ENCODE measurements around the gene EED. TPM values are rescaled to one million over a fixed set of nuclear protein-coding genes. Genes with fewer than 3 reads are reported as not detected.

The EED gene
- total RNA-seq, 1 experiment from 2014 or later, result 27.3 TPM

DNA sequence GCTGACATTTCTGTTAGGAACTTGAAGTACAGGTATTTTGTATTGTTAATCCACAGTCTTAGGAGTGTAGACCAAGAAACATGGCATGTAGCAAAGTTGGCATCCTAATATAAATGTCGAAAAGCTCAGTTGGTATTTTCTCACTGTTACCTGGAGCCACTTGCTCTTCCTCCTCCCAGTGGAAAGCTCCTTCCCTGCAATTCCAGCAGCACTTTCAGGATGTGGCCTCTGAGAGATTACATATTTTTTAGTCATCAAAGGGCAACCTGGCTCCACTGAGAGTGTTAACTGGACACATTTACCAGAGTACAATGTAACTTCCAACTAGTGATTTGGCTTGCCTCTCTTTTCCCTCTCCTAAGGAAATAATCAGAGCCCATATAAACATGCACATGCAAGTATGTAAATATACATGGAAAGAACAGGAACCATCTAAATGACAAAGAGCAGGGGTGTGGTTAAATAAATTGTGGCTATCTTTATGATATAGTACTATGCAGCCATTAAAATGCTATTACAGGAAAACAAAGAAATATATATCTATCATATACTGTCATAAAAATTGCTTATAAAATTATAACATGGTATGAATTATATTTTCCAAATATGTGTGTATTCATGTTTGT is 14.3 kb upstream of the EED start:
- H3K4me3 Mint-ChIP-seq, result no peak overlapping the region
- CTCF ChIA-PET, result interaction anchor here (1.5 to 2.2 kb wide), 3 partner anchors 12 to 375 kb away, joined by 4 to 9 read pairs (median 8); partner anchors contain the start of gene CCDC83
- DNase-seq (ENCODE audit: low spot score) (no peak), ATAC-seq (no peak)
- POLR2A ChIA-PET, result no interaction called here
- TF ChIP-seq PRRX2 (CRISPR knock-in tag; IDR thresholded peaks at IDR 0.05) (no peak), NR1H2 (CRISPR knock-in tag; IDR thresholded peaks at IDR 0.05) (no peak), SMAD3 (CRISPR knock-in tag; IDR thresholded peaks at IDR 0.05; ENCODE audit: borderline replicate concordance) (no peak), RORB (CRISPR knock-in tag; IDR thresholded peaks at IDR 0.05) (no peak), IRF2 (CRISPR knock-in tag; IDR thresholded peaks at IDR 0.05; ENCODE audit: borderline replicate concordance, low read depth) (no peak), ZNF219 (CRISPR knock-in tag; IDR thresholded peaks at IDR 0.05; ENCODE audit: borderline replicate concordance) (no peak), ZNF317 (CRISPR knock-in tag; IDR thresholded peaks at IDR 0.05; ENCODE audit: borderline replicate concordance, low read depth) (no peak), RELA (CRISPR knock-in tag; IDR thresholded peaks at IDR 0.05; ENCODE audit: borderline replicate concordance) (no peak), USF2 (CRISPR knock-in tag; IDR thresholded peaks at IDR 0.05) (no peak), FOXP1 (CRISPR knock-in tag; IDR thresholded peaks at IDR 0.05; ENCODE audit: borderline replicate concordance) (no peak), ZNF263 (CRISPR knock-in tag; IDR thresholded peaks at IDR 0.05; ENCODE audit: low read depth) (no peak), ZNF281 (CRISPR knock-in tag; IDR thresholded peaks at IDR 0.05) (no peak), ZBTB43 (CRISPR knock-in tag; IDR thresholded peaks at IDR 0.05) (no peak)
- TF ChIP-seq, protein P1, sequence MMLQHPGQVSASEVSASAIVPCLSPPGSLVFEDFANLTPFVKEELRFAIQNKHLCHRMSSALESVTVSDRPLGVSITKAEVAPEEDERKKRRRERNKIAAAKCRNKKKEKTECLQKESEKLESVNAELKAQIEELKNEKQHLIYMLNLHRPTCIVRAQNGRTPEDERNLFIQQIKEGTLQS (CRISPR knock-in tag; conservative IDR thresholded peaks at IDR 0.05), result no peak
- TF ChIP-seq, protein P2, sequence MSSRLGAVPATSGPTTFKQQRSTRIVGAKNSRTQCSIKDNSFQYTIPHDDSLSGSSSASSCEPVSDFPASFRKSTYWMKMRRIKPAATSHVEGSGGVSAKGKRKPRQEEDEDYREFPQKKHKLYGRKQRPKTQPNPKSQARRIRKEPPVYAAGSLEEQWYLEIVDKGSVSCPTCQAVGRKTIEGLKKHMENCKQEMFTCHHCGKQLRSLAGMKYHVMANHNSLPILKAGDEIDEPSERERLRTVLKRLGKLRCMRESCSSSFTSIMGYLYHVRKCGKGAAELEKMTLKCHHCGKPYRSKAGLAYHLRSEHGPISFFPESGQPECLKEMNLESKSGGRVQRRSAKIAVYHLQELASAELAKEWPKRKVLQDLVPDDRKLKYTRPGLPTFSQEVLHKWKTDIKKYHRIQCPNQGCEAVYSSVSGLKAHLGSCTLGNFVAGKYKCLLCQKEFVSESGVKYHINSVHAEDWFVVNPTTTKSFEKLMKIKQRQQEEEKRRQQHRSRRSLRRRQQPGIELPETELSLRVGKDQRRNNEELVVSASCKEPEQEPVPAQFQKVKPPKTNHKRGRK (CRISPR knock-in tag; IDR thresholded peaks at IDR 0.05; ENCODE audit: borderline replicate concordance), result no peak
- TF ChIP-seq, protein P3, sequence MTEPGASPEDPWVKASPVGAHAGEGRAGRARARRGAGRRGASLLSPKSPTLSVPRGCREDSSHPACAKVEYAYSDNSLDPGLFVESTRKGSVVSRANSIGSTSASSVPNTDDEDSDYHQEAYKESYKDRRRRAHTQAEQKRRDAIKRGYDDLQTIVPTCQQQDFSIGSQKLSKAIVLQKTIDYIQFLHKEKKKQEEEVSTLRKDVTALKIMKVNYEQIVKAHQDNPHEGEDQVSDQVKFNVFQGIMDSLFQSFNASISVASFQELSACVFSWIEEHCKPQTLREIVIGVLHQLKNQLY (CRISPR knock-in tag; IDR thresholded peaks at IDR 0.05), result no peak
- TF ChIP-seq, protein P4, sequence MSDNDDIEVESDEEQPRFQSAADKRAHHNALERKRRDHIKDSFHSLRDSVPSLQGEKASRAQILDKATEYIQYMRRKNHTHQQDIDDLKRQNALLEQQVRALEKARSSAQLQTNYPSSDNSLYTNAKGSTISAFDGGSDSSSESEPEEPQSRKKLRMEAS (CRISPR knock-in tag; IDR thresholded peaks at IDR 0.05), result no peak
- TF ChIP-seq, protein P5, sequence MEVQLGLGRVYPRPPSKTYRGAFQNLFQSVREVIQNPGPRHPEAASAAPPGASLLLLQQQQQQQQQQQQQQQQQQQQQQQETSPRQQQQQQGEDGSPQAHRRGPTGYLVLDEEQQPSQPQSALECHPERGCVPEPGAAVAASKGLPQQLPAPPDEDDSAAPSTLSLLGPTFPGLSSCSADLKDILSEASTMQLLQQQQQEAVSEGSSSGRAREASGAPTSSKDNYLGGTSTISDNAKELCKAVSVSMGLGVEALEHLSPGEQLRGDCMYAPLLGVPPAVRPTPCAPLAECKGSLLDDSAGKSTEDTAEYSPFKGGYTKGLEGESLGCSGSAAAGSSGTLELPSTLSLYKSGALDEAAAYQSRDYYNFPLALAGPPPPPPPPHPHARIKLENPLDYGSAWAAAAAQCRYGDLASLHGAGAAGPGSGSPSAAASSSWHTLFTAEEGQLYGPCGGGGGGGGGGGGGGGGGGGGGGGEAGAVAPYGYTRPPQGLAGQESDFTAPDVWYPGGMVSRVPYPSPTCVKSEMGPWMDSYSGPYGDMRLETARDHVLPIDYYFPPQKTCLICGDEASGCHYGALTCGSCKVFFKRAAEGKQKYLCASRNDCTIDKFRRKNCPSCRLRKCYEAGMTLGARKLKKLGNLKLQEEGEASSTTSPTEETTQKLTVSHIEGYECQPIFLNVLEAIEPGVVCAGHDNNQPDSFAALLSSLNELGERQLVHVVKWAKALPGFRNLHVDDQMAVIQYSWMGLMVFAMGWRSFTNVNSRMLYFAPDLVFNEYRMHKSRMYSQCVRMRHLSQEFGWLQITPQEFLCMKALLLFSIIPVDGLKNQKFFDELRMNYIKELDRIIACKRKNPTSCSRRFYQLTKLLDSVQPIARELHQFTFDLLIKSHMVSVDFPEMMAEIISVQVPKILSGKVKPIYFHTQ (CRISPR knock-in tag; IDR thresholded peaks at IDR 0.05), result no peak
- TF ChIP-seq, protein P6, sequence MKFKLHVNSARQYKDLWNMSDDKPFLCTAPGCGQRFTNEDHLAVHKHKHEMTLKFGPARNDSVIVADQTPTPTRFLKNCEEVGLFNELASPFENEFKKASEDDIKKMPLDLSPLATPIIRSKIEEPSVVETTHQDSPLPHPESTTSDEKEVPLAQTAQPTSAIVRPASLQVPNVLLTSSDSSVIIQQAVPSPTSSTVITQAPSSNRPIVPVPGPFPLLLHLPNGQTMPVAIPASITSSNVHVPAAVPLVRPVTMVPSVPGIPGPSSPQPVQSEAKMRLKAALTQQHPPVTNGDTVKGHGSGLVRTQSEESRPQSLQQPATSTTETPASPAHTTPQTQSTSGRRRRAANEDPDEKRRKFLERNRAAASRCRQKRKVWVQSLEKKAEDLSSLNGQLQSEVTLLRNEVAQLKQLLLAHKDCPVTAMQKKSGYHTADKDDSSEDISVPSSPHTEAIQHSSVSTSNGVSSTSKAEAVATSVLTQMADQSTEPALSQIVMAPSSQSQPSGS (CRISPR knock-in tag; IDR thresholded peaks at IDR 0.05; ENCODE audit: borderline replicate concordance, low read depth), result no peak
- peaks cover 12% of the 10 kb centered on the region for H3K4me1 Mint-ChIP-seq
- no peak overlapping the region for H3K27ac Mint-ChIP-seq
- H3K9me3 Mint-ChIP-seq, result peaks cover 4% of the 10 kb centered on the region
- H3K36me3 Mint-ChIP-seq, result no peaks in the 10 kb centered on the region
- no peaks in the 10 kb centered on the region for H3K27me3 Mint-ChIP-seq (ENCODE audit: low read depth)
